ENCODE results near the gene ZNF699. TPM values are rescaled to one million over a fixed set of nuclear protein-coding genes. Genes with fewer than 3 reads are reported as not detected.

The ZNF699 gene
- total RNA-seq, 1 experiment from 2014 or later: 4.2 TPM

DNA sequence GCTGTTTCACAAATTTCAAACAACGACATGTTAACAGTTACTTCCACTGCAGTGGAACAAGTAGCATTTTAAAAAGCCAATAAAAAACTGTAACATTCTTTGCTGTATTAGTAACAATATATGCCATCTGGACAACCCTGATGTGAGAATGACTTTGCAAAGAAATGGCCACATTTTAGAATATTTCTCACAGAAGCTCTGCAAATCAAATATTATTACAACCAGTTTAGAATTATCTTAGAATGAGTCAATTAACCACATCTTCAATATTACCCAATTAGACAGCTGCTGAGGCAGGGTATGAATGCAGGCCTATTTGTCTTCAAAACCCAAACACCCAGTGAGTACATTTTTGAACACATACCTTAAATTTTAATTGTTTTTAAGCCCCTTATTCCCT, 3.2 kb downstream of the ZNF699 start:
- H4K8ac ChIP-seq (replicated peaks; ENCODE audit: insufficient read length, low read depth, low read length): no peak overlapping the region
- TF ChIP-seq, protein P1, sequence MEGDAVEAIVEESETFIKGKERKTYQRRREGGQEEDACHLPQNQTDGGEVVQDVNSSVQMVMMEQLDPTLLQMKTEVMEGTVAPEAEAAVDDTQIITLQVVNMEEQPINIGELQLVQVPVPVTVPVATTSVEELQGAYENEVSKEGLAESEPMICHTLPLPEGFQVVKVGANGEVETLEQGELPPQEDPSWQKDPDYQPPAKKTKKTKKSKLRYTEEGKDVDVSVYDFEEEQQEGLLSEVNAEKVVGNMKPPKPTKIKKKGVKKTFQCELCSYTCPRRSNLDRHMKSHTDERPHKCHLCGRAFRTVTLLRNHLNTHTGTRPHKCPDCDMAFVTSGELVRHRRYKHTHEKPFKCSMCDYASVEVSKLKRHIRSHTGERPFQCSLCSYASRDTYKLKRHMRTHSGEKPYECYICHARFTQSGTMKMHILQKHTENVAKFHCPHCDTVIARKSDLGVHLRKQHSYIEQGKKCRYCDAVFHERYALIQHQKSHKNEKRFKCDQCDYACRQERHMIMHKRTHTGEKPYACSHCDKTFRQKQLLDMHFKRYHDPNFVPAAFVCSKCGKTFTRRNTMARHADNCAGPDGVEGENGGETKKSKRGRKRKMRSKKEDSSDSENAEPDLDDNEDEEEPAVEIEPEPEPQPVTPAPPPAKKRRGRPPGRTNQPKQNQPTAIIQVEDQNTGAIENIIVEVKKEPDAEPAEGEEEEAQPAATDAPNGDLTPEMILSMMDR (conservative IDR thresholded peaks at IDR 0.05): no peak
- no peak for DNase-seq

More for the DNA sequence above, 3.2 kb downstream of the ZNF699 start:
- WGBS (ENCODE audit: extremely low coverage, insufficient read length, low lambda C conversion rate): no CpG with 5 or more reads among the region's 1 CpG
- Histone ChIP-seq H3K14ac (ENCODE audit: insufficient read depth, low read length) (no peak overlapping the region), H3K23me2 (ENCODE audit: insufficient read length, low read depth, low read length, poor library complexity, severe bottlenecking) (peaks cover 2% of the 10 kb centered on the region), H2AK5ac (ENCODE audit: insufficient read length, low read length) (no peak overlapping the region), H2BK5ac (ENCODE audit: insufficient read length, low read length) (no peak overlapping the region), H3K9me3 (ENCODE audit: control insufficient read depth, low read depth, low read length) (peaks cover 14% of the 10 kb centered on the region), H3K18ac (ENCODE audit: insufficient read length, low read depth, low read length) (no peak overlapping the region), H2BK120ac (ENCODE audit: low read depth, low read length, poor library complexity, severe bottlenecking) (no peak overlapping the region), H2BK15ac (ENCODE audit: low read depth, low read length) (no peak overlapping the region), H3K79me2 (ENCODE audit: insufficient read depth, low read length) (no peaks in the 10 kb centered on the region), H4K5ac (ENCODE audit: insufficient read length, low read depth, low read length) (no peak overlapping the region), H3K4ac (ENCODE audit: low read depth, low read length) (no peak overlapping the region), H3K27ac (ENCODE audit: insufficient read length, low read depth, low read length) (no peak overlapping the region), H3K4me1 (ENCODE audit: insufficient read depth, low read length) (no peaks in the 10 kb centered on the region; the same call in 1 of the 2 replicates), H4K20me1 (ENCODE audit: control insufficient read depth, insufficient read depth, insufficient read length) (no peaks in the 10 kb centered on the region), H3K4me2 (ENCODE audit: insufficient read depth, insufficient read length, low read length) (no peak overlapping the region), H2BK12ac (ENCODE audit: insufficient read length, low read depth, low read length) (no peak overlapping the region), H2AFZ (ENCODE audit: low read length) (no peak overlapping the region), H3K9ac (ENCODE audit: extremely low read depth, insufficient read length, low read length) (no peak overlapping the region), H3K23ac (ENCODE audit: insufficient read length, low read depth, low read length) (no peak overlapping the region), H3T11ph (ENCODE audit: low read length) (no peak overlapping the region), H3K27me3 (ENCODE audit: insufficient read depth, low read length) (no peaks in the 10 kb centered on the region), H4K91ac (ENCODE audit: insufficient read length, low read depth, low read length) (no peak overlapping the region), H2BK20ac (ENCODE audit: low read depth, low read length, poor library complexity, severe bottlenecking) (no peak overlapping the region), H3K79me1 (ENCODE audit: insufficient read depth, low read depth, low read length, poor library complexity, severe bottlenecking) (no peaks in the 10 kb centered on the region), H3K56ac (ENCODE audit: insufficient read length, low read depth, low read length) (no peak overlapping the region)
- Mint-ChIP-seq H3K4me3 (no peak overlapping the region), H3K9me3 (peaks cover 31 to 33% of the 10 kb centered on the region in 2 experiments), H3K4me1 (peaks cover 7 to 9% of the 10 kb centered on the region in 2 experiments; a peak in 3 of 4 replicates), H3K36me3 (ENCODE audit: insufficient read depth in 1 of 3, low read depth in 3 of 3) (peaks cover 33 to 41% (median 36%) of the 10 kb centered on the region in 3 experiments), H3K27me3 (ENCODE audit: low read depth) (peaks cover 2% of the 10 kb centered on the region), H3K27ac (no peak overlapping the region)
